PC-9 (cell line): ENCODE data around the gene RGPD3.

ENCODE experiments used
- EZH2 ChIP-seq: fragments of 200-600 bp; sonication (generic); IDR thresholded peaks from 2 replicates; pipeline ENCODE4 v1.8.0; 2017; ENCODE audit warnings: antibody characterized with exemption, low read depth
- TF ChIP-seq, protein P1 (sequence below): fragments of 200-600 bp; sonication (generic); conservative IDR thresholded peaks from 2 replicates; pipeline ENCODE4 v1.6.1; 2017; ENCODE audit warnings: mixed run types, antibody characterized with exemption, mild to moderate bottlenecking, moderate library complexity

DNA sequence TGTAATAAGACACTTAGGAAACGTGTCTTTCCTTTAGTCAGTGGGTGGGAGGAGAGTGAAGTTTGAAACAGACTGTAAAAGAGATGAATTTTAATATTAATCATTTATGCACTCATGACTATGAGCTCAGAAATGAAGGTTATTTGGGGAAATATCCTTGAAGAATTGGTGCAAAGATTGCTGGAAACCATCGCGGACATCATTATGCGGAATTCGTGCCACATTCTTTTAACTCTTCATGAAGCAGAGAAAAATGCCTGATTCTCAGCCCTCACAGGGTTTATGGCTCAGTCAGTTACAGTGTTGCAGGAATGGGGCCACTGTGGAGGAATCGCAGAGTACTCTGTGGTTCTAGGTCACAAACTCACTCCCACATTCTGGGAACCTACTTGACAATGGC is 109.7 kb downstream of the RGPD3 start:
- TF ChIP-seq, protein P1, sequence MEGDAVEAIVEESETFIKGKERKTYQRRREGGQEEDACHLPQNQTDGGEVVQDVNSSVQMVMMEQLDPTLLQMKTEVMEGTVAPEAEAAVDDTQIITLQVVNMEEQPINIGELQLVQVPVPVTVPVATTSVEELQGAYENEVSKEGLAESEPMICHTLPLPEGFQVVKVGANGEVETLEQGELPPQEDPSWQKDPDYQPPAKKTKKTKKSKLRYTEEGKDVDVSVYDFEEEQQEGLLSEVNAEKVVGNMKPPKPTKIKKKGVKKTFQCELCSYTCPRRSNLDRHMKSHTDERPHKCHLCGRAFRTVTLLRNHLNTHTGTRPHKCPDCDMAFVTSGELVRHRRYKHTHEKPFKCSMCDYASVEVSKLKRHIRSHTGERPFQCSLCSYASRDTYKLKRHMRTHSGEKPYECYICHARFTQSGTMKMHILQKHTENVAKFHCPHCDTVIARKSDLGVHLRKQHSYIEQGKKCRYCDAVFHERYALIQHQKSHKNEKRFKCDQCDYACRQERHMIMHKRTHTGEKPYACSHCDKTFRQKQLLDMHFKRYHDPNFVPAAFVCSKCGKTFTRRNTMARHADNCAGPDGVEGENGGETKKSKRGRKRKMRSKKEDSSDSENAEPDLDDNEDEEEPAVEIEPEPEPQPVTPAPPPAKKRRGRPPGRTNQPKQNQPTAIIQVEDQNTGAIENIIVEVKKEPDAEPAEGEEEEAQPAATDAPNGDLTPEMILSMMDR: no peak
- TF ChIP-seq EZH2: no peak
